ENCODE data around the gene TIAM2.

- TF ChIP-seq POLR2AphosphoS5 (IDR thresholded peaks at IDR 0.05; ENCODE audit: borderline replicate concordance, low read depth, low read length) = no peak
- no peak for TF ChIP-seq EZH2 (IDR thresholded peaks at IDR 0.05)
Measured at GRCh38 chr6:155075930-155076695, 81.0 kb downstream of the TIAM2 start.
